PC-9 (cell line): ENCODE results near the gene COPS2.

Source experiments
- CTCF ChIP-seq: fragments of 200-600 bp; sonication (generic); conservative IDR thresholded peaks from 2 replicates; pipeline ENCODE4 v1.6.1; 2017; ENCODE audit warnings: mixed run types, antibody characterized with exemption, mild to moderate bottlenecking, moderate library complexity
- EZH2 ChIP-seq: fragments of 200-600 bp; sonication (generic); IDR thresholded peaks from 2 replicates; pipeline ENCODE4 v1.8.0; 2017; ENCODE audit warnings: antibody characterized with exemption, low read depth

GRCh38 chr15:49103002-49103401 lies 52.4 kb downstream of the COPS2 start:
- no peak for TF ChIP-seq CTCF
- no peak for TF ChIP-seq EZH2
